ES-I3 (cell line): ENCODE results near the gene TAL2.
A peak's percentile ranks its signal among the peaks of the same experiment; 100 is the strongest.

Experiments
- H3K36me3 ChIP-seq: 2 replicates; pipeline ENCODE4 v1.6.1; 2013; ENCODE audit warnings: mild to moderate bottlenecking, low read length, control low read depth, moderate library complexity; ENCODE audit not compliant: insufficient read depth
- H3K4me1 ChIP-seq: 2 replicates; pipeline ENCODE4 v1.6.1; 2013; ENCODE audit warnings: mild to moderate bottlenecking, control low read depth, low read length; ENCODE audit not compliant: insufficient read depth
- H3K9ac ChIP-seq: 2 replicates; pipeline ENCODE4 v1.6.1; 2013; ENCODE audit warnings: low read depth, mild to moderate bottlenecking, low read length, moderate library complexity
- H3K9me3 ChIP-seq: 2 replicates; pipeline ENCODE4 v1.6.1; 2013; ENCODE audit warnings: mild to moderate bottlenecking, low read length, moderate library complexity; ENCODE audit not compliant: control insufficient read depth, insufficient read depth

Gene TAL2

DNA sequence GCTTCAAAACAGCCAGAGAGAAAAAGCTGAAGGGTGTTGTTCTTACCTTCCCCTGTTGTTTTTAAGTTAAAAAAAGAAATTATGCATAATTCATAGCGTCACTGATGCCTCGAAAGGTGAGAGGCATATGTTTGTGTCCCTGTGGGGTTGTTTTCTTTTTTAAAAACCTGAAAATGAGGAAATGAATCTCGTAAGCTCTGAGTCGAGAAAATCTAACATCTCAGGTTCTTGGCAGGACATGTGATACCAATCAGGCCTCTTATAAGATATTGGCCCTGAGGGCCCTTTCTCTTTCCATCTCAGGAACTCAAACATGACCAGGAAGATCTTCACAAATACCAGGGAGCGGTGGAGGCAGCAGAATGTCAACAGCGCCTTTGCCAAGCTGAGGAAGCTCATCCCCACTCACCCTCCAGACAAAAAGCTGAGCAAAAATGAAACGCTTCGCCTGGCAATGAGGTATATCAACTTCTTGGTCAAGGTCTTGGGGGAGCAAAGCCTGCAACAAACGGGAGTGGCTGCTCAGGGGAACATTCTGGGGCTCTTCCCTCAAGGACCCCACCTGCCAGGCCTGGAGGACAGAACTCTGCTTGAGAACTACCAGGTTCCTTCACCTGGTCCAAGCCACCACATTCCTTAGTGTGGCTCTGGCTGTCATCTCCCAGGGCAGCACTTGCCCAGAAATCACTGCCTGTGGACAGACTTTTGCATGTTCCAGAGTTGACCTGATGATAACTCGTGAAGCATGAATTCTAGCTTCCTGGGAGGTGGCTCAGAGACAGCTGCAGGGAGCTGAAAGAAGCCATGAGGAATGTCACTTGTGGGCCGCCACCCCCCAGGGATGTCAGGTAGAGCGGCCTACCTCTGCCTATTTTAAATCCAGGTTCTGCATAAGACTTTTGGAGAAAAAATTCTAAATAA lies at the start of gene TAL2:
Gene TAL2 (plus strand): TSS at position 274 of the 921 bp plus-strand sequence. CDS start 40 bp downstream, at position 314.
- H3K9me3 ChIP-seq = no peaks in the 10 kb centered on the region
- no peaks in the 10 kb centered on the region for H3K36me3 ChIP-seq
- peaks cover 9% of the 10 kb centered on the region; the same call in 1 of the 2 replicates for H3K4me1 ChIP-seq
- no peak within 1 kb of the TSS for H3K9ac ChIP-seq

DNA sequence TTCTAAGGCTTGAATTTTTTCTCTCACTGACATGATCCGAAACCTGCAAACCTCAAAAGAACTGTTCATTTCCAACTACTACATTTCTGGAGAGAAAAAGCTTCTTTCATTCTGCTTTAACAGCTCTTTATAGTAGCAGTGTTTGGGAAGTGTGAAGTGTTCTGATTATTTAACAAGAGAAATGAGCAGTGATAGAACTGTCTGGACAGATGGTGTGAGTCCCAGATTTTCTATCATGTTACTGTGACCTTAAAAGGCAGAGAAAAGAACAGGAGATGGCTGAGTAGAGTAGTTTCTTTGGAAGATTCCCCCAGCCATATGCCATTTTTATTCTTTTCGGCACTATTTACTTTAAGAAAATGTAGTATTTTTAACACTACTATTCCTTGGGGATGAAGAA lies 41.3 kb upstream of the TAL2 start:
- no peaks in the 10 kb centered on the region for H3K4me1 ChIP-seq
- H3K36me3 ChIP-seq = no peaks in the 10 kb centered on the region
- H3K9ac ChIP-seq = no peak overlapping the region
- H3K9me3 ChIP-seq = no peaks in the 10 kb centered on the region

DNA sequence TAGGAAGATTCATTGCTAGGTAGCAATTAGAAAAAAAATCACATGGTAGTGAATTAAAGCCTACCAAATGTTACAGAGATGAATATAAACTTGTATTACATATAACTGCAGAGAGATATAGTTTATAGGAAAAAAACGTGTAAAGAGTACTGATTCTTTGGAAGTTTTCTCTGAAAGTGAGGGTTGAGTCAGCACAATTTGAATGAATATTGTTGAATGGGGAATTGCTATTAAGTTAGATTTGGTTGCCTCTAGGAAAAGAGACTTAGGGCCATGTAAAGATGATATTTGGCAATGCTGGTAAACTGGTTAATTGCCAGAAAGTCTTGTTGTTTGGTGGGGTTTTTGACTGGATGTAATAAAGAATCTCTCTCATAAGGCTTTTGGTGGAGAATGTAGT lies 37.2 kb upstream of the TAL2 start:
- no peaks in the 10 kb centered on the region for H3K9me3 ChIP-seq
- no peaks in the 10 kb centered on the region for H3K4me1 ChIP-seq
- H3K36me3 ChIP-seq = no peaks in the 10 kb centered on the region
- H3K9ac ChIP-seq = no peak overlapping the region

GRCh38 chr9:105632807-105633206 lies 29.4 kb upstream of the TAL2 start:
- Histone ChIP-seq H3K9ac (no peak overlapping the region), H3K4me1 (no peaks in the 10 kb centered on the region), H3K36me3 (no peaks in the 10 kb centered on the region), H3K9me3 (no peaks in the 10 kb centered on the region)

DNA sequence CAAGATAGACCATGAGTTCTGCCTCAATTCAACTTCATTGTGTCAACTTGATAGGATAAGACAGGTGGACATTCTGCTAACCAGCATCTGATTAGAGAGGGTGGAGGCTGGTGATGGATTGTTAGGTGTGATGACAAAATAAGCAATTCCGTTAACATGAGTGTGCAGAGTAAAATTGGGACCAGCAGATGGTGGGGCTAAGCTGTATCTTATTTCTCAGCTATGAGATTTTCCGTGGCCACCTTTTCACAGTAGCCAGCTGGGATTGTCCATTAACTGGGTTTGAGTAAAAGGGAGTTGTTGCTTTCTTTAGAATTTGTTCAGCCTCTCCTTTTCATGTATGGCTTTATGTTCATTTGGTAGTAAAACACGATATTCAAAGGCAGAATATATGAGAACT lies 28.8 kb upstream of the TAL2 start:
- Histone ChIP-seq H3K4me1 (no peaks in the 10 kb centered on the region), H3K9ac (no peak overlapping the region), H3K9me3 (no peaks in the 10 kb centered on the region), H3K36me3 (no peaks in the 10 kb centered on the region)

DNA sequence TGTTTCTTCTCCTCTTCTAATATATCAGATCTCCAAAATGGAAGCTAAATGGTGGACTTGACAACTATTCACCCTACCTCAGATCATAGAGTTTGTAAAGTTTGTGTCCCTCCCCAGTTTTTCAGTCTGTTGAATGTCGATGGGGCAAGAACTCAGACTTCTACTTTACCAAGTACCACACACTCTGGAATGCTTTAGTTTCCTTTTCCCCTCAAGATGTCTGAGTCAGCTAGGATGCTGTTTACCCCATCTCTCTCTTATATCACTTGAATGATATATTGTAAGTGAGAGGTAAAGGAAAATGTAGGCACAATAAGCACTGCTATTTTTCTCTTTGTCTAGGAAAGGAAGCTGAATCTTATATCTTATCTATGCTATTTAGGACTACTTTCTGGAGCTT lies 25.9 kb upstream of the TAL2 start:
- Histone ChIP-seq H3K4me1 (no peaks in the 10 kb centered on the region), H3K9ac (no peak overlapping the region), H3K36me3 (no peaks in the 10 kb centered on the region), H3K9me3 (no peaks in the 10 kb centered on the region)

DNA sequence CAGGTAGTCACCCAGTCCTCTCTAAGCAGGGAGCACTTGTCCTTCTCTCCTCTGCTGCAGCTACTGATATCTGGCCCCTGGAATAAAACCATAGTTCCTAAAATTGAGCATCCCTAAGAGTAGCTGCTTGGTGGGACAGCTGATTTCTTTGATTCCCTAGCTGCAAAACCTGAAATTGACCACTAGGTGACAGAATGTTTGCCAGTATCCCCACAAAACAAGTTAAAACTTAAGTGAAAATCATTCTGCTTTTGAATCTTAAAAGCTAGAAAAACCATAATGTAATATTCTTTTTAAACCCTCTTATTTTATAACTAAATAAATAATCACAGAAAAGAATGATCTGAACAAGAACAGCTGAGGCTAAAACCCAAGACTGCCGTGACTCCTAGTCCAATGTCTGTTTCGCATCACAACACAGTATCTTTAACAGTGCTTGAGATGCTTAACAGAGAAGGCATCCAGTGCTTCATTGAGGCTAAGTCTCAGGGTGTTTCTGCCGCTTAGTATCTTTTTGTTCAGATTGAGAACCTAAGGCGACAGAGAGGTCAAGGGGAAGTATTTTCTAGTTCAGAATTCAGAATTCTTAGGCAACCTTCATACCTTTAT lies 24.4 kb upstream of the TAL2 start:
- Histone ChIP-seq H3K36me3 (no peaks in the 10 kb centered on the region), H3K9me3 (0 out of 2 replicates have a peak, but pooled peaks cover 3% of the 10 kb centered on the region), H3K4me1 (no peaks in the 10 kb centered on the region), H3K9ac (no peak overlapping the region)

GRCh38 chr9:105639936-105640335 lies 22.3 kb upstream of the TAL2 start:
- Histone ChIP-seq H3K4me1 (no peaks in the 10 kb centered on the region), H3K9me3 (0 out of 2 replicates have a peak, but pooled peaks cover 3% of the 10 kb centered on the region), H3K9ac (no peak overlapping the region), H3K36me3 (no peaks in the 10 kb centered on the region)

- no peak overlapping the region for H3K9ac ChIP-seq
- peaks cover 9% of the 10 kb centered on the region; the same call in 1 of the 2 replicates for H3K4me1 ChIP-seq
- no peaks in the 10 kb centered on the region for H3K36me3 ChIP-seq
- H3K9me3 ChIP-seq = 0 out of 2 replicates have a peak, but pooled peaks cover 3% of the 10 kb centered on the region
These were observed 18.5 kb upstream of the TAL2 start for GRCh38 chr9:105643795-105644194.

DNA sequence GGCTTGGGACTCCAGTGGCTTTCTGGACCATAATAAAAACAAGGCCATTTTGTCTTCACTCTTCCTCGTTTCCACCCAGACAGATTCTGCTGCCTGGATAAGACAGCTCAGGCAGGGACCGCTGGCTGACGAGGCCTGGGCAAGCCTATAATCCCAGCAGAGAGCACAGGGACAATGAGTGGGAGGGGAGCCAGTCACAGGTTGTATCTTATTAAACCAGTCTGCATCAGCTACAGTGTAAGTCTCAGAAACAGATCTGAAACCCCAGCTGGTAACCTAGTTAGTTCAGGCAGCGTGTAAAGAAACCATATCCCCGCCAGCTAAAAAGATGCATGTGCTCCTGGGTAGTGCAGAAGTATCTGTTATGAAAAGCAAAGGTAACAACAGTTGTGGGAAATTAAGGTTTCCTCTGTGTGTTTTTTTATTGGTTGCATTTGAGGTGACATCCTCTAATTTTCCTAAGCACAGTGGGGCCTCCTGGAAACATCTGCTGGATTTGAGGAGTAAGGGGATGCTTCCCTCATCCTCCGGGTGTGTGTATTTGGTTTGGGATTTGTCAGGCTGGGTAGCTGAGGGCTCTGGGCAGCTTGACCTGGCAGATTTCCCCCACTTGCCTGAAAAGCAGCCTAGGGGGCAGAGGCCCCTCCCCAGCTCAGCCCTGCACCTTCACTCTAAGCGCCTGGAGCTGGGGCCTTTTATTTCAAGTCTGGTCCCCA lies 15.2 kb upstream of the TAL2 start:
- Histone ChIP-seq H3K9ac (no peak overlapping the region), H3K36me3 (no peaks in the 10 kb centered on the region), H3K9me3 (0 out of 2 replicates have a peak, but pooled peaks cover 3% of the 10 kb centered on the region), H3K4me1 (peaks cover 14% of the 10 kb centered on the region; the same call in 1 of the 2 replicates)

DNA sequence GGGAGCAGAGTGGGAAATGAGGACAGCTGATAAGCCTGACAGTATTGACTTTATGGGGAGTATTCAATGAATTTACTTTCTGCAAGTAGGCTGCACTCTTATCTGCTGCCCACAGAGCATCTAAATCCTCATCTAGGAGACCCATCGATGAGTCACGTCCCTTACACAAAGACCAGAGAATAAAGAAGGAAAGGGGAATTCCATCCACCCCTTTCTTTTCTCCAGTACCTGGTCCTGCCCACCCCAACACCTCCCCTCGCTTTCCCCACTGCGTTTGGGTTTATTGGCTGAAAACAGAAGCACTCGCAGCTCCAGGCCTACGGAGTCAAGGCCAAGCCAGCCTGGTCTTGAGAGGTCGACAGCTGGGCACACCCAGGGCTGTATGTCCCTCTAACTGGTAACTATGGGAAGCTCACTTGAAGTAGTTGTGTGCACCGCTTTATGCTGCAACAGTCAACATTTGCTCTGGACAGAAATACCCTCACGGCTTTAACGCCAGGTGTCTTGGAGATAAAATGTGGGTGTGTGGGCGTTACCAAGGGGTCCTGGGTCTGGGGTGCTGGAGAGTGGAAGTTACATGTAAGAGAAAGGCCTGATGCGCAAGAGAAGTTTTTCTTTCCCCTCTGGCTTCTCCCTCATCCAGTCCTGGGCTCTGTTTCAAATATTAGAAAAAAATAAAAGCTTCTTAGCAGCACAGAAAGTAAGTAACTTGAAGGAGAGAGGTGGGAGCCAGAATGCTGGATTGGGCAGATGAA lies 14.5 kb upstream of the TAL2 start:
- H3K9ac ChIP-seq = no peak overlapping the region
- no peaks in the 10 kb centered on the region for H3K36me3 ChIP-seq
- peaks cover 14% of the 10 kb centered on the region; the same call in 1 of the 2 replicates for H3K4me1 ChIP-seq
- H3K9me3 ChIP-seq = no peaks in the 10 kb centered on the region

- H3K9ac ChIP-seq = no peak overlapping the region
- H3K36me3 ChIP-seq = no peaks in the 10 kb centered on the region
- no peaks in the 10 kb centered on the region for H3K9me3 ChIP-seq
- H3K4me1 ChIP-seq = peaks cover 15% of the 10 kb centered on the region; the same call in 1 of the 2 replicates
These were observed 10.5 kb upstream of the TAL2 start for GRCh38 chr9:105651806-105652205.

DNA sequence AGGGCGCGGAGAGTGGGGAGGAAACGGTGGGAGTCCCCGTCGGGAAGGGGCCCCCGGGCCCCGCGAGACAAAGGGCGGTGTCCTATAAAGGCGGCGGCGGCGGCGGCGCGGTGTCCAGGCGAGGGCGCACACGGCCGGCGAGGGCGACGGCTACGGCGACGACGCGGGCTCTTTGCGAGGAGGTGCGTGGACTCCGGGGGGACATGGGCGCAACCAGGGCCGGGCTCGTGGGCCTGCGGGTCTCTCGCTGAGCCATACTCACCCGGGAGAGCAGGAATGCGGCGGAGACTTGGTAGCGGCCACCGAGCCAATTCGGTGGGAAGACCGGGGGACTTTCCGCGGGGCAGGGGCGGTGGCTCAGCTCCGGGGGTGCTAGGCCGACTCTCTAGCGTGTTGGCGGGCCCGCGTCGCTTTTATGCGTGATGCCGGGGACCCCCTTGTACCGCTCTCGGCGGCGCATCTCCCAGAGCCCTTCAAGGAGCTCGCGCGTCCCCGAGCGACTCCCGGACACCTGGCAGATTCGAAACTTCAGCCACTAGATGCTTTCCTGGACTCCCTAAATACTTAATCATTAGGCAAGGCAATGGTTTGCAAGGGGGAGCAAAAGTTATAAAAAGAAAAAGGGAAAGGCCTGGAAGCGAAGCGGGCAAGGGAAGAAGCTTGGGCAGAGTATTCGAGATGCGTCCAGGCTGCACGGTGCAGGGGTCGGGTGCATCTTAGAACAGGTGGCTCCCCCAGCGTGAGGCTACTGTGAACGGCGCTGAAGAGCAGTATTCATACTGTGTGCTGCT lies 5.9 kb upstream of the TAL2 start:
- H3K36me3 ChIP-seq = no peaks in the 10 kb centered on the region
- peaks cover 17% of the 10 kb centered on the region; the same call in 1 of the 2 replicates for H3K4me1 ChIP-seq
- no peaks in the 10 kb centered on the region for H3K9me3 ChIP-seq
- peak overlapping the region; percentile 72 for H3K9ac ChIP-seq
